ENCODE results near the gene DDIT4. TPM values are rescaled to one million over a fixed set of nuclear protein-coding genes. Genes with fewer than 3 reads are reported as not detected.

DDIT4 gene
- total and polyA plus RNA-seq, 9 of the 15 experiments (the other 6 are each of a cell fraction or from before 2014, with no cell fraction given): 8.2 to 675 (median 159) TPM

GRCh38 chr10:72297805-72298591, 24.3 kb downstream of the DDIT4 start (continued):
- TF ChIP-seq POLR3G (IDR thresholded peaks at IDR 0.05; ENCODE audit: extremely low read depth, insufficient read length, insufficient replicate concordance) (no peak), BRD4 (IDR thresholded peaks at IDR 0.05) (no peak), SRSF7 (optimal IDR thresholded peaks at IDR 0.05; ENCODE audit: low read depth, low read length) (no peak), TAL1 (IDR thresholded peaks at IDR 0.05) (no peak; the same call in 1 of the 2 replicates), HDGF (IDR thresholded peaks at IDR 0.05) (peak; percentile 93; the same call in 1 of the 2 replicates), DACH1 (IDR thresholded peaks at IDR 0.05; ENCODE audit: partially characterized antibody) (no peak), SMARCC2 (IDR thresholded peaks at IDR 0.05; ENCODE audit: low read depth) (no peak; the same call in 1 of the 2 replicates), RNF2 (IDR thresholded peaks at IDR 0.05) (peak; percentile 89), ZNF280B (CRISPR knock-in tag; IDR thresholded peaks at IDR 0.05) (no peak), ZNF311 (CRISPR knock-in tag; IDR thresholded peaks at IDR 0.05) (peak; percentile 93), LARP7 (IDR thresholded peaks at IDR 0.05) (0 out of 2 replicates have a peak, but pooled peaks have one; percentile 64), HBP1 (CRISPR knock-in tag; IDR thresholded peaks at IDR 0.05) (peak; percentile 86), HNRNPK (IDR thresholded peaks at IDR 0.05; ENCODE audit: low read depth, low read length, poor library complexity, severe bottlenecking) (no peak), ZNF347 (CRISPR knock-in tag; IDR thresholded peaks at IDR 0.05; ENCODE audit: low read depth) (no peak), CSDE1 (IDR thresholded peaks at IDR 0.05) (peak in 1 of 2 experiments; percentile 96; a peak in 2 of 4 replicates), STAT5B (CRISPR knock-in tag; IDR thresholded peaks at IDR 0.05) (no peak), TAF7 (tag; IDR thresholded peaks at IDR 0.05) (peak; percentile 69), NR2C1 (IDR thresholded peaks at IDR 0.05) (peak; percentile 66), NR2C1 (tag; IDR thresholded peaks at IDR 0.05) (peak; percentile 85), COPS2 (conservative IDR thresholded peaks at IDR 0.05) (no peak), CBFA2T2 (conservative IDR thresholded peaks at IDR 0.05) (no peak)
- TF ChIP-seq, protein P1, sequence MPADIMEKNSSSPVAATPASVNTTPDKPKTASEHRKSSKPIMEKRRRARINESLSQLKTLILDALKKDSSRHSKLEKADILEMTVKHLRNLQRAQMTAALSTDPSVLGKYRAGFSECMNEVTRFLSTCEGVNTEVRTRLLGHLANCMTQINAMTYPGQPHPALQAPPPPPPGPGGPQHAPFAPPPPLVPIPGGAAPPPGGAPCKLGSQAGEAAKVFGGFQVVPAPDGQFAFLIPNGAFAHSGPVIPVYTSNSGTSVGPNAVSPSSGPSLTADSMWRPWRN (IDR thresholded peaks at IDR 0.05; ENCODE audit: low read depth): no peak
- TF ChIP-seq, protein P2, sequence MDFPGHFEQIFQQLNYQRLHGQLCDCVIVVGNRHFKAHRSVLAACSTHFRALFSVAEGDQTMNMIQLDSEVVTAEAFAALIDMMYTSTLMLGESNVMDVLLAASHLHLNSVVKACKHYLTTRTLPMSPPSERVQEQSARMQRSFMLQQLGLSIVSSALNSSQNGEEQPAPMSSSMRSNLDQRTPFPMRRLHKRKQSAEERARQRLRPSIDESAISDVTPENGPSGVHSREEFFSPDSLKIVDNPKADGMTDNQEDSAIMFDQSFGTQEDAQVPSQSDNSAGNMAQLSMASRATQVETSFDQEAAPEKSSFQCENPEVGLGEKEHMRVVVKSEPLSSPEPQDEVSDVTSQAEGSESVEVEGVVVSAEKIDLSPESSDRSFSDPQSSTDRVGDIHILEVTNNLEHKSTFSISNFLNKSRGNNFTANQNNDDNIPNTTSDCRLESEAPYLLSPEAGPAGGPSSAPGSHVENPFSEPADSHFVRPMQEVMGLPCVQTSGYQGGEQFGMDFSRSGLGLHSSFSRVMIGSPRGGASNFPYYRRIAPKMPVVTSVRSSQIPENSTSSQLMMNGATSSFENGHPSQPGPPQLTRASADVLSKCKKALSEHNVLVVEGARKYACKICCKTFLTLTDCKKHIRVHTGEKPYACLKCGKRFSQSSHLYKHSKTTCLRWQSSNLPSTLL (IDR thresholded peaks at IDR 0.05): no peak
- TF ChIP-seq, protein P3, sequence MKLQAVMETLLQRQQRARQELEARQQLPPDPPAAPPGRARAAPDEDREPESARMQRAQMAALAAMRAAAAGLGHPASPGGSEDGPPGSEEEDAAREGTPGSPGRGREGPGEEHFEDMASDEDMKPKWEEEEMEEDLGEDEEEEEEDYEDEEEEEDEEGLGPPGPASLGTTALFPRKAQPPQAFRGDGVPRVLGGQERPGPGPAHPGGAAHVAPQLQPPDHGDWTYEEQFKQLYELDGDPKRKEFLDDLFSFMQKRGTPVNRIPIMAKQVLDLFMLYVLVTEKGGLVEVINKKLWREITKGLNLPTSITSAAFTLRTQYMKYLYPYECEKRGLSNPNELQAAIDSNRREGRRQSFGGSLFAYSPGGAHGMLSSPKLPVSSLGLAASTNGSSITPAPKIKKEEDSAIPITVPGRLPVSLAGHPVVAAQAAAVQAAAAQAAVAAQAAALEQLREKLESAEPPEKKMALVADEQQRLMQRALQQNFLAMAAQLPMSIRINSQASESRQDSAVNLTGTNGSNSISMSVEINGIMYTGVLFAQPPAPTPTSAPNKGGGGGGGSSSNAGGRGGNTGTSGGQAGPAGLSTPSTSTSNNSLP (IDR thresholded peaks at IDR 0.05; ENCODE audit: borderline replicate concordance, low read depth, low read length): no peak
